Gastrocnemius medialis (tissue), 4 donors: ENCODE measurements around the gene LMAN1.

Experiments
- POLR2A ChIP-seq, 2 donors: fragments of 450-650 bp; IDR thresholded peaks; one replicate each; pipeline ENCODE4 v1.6.1; 2017; ENCODE audit warnings: antibody characterized with exemption in 2 of 2, mild to moderate bottlenecking in 2 of 2, moderate library complexity in 2 of 2
- TF ChIP-seq, protein P1 (sequence below), 5 experiments: fragments of 450-650 bp in 3 of 5; fragments of 200-600 bp in 2 of 5; sonication (generic) in 2 of 5; IDR thresholded peaks in 4 of 5; conservative IDR thresholded peaks in 1 of 5; 1 replicate in 4 of 5; 2 replicates in 1 of 5; pipeline ENCODE4 v1.5.1; 2016 to 2019; ENCODE audit warnings: antibody characterized with exemption in 5 of 5, mild to moderate bottlenecking in 3 of 5, moderate library complexity in 3 of 5

DNA sequence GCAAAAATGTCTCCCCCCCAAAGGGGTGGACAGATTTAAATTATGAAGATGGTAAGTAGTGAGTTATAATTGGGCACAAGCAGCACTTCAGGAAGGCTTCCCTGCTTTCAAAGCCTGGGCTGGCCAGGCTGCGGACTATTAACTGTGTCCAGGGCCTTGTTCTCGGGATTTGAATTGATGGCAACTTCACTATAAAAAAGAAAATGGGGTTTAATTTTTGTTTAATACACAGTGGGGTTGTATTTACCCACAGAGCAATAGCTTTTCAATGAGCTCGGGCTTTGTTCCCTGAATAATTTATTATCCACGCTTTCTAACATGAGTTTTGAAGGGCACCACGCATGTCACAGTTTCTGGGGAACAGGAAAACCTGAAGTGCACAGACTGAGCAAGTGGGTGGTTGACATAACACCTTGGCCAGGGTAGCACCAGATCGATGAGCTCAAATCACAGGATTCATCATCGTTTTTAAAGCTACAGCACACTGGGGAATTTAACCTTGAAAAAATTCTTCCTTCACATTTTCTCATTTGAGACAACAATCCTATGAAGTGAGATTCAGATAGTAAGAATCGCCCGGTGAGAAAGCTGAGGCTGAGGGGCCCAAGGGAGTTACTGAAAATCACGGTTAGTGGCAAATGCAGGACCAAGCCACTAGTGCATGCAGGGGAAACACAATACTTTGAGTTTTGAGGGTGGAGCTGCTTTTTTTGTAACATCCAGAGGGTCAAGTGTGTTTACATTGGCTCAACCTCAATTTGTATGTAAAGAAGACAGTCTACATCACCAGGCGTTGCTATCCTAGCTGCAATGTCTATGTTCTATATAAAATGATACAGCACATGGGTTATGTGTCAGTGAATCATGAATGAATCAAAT, 28.9 kb upstream of the LMAN1 start:
- TF ChIP-seq, protein P1, sequence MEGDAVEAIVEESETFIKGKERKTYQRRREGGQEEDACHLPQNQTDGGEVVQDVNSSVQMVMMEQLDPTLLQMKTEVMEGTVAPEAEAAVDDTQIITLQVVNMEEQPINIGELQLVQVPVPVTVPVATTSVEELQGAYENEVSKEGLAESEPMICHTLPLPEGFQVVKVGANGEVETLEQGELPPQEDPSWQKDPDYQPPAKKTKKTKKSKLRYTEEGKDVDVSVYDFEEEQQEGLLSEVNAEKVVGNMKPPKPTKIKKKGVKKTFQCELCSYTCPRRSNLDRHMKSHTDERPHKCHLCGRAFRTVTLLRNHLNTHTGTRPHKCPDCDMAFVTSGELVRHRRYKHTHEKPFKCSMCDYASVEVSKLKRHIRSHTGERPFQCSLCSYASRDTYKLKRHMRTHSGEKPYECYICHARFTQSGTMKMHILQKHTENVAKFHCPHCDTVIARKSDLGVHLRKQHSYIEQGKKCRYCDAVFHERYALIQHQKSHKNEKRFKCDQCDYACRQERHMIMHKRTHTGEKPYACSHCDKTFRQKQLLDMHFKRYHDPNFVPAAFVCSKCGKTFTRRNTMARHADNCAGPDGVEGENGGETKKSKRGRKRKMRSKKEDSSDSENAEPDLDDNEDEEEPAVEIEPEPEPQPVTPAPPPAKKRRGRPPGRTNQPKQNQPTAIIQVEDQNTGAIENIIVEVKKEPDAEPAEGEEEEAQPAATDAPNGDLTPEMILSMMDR (IDR thresholded peaks at IDR 0.05 in 4 of 5, conservative IDR thresholded peaks at IDR 0.05 in 1 of 5), result no peak
- no peak for TF ChIP-seq POLR2A (IDR thresholded peaks at IDR 0.05)
